Measurements from ENCODE around the gene SURF2.
"Not testable (repeated sequence)": the region's sequence is repeated elsewhere in the genome, so short reads cannot be mapped to it uniquely, and the experiment has no call there.

The SURF2 gene

GRCh38 chr9:133356391-133357091, at the start of gene SURF2, which contains the start of gene SURF1:
SURF2 (plus strand) TSS chr9:133356550; CDS start chr9:133356593, 43 bp downstream.
SURF1 (minus strand) TSS chr9:133356487; CDS start chr9:133356453, 34 bp downstream.
- DNase-seq (ENCODE audit: low spot score): peak; percentile 96

- DNase-seq (ENCODE audit: low spot score): no peak
These were observed 49.0 kb upstream of the SURF2 start for GRCh38 chr9:133307301-133307700.

GRCh38 chr9:133309608-133310007, 46.7 kb upstream of the SURF2 start:
- DNase-seq (ENCODE audit: low spot score): no peak

- DNase-seq (ENCODE audit: low spot score): no peak
These were observed 40.4 kb upstream of the SURF2 start for GRCh38 chr9:133315997-133316396.

- not testable (repeated sequence) for DNase-seq (ENCODE audit: low spot score)
These were observed 38.8 kb upstream of the SURF2 start for GRCh38 chr9:133317551-133317950.

GRCh38 chr9:133320421-133320881, 35.9 kb upstream of the SURF2 start:
- no peak for DNase-seq (ENCODE audit: low spot score)

- DNase-seq (ENCODE audit: low spot score): no peak
These were observed 34.9 kb upstream of the SURF2 start for GRCh38 chr9:133321411-133321935.

GRCh38 chr9:133322701-133323100, 33.6 kb upstream of the SURF2 start:
- DNase-seq (ENCODE audit: low spot score): no peak

- DNase-seq (ENCODE audit: low spot score): no peak
These were observed 33.1 kb upstream of the SURF2 start for GRCh38 chr9:133323211-133323610.

GRCh38 chr9:133323991-133324703, 32.2 kb upstream of the SURF2 start:
- no peak for DNase-seq (ENCODE audit: low spot score)

- DNase-seq (ENCODE audit: low spot score): not testable (repeated sequence)
These were observed 29.3 kb upstream of the SURF2 start for GRCh38 chr9:133327021-133327420.

GRCh38 chr9:133327834-133328484, 28.4 kb upstream of the SURF2 start:
- DNase-seq (ENCODE audit: low spot score): no peak

- DNase-seq (ENCODE audit: low spot score): not testable (repeated sequence)
These were observed 26.8 kb upstream of the SURF2 start for GRCh38 chr9:133329306-133330156.

GRCh38 chr9:133331221-133331620, 25.1 kb upstream of the SURF2 start:
- DNase-seq (ENCODE audit: low spot score): no peak

GRCh38 chr9:133331641-133332380, 24.5 kb upstream of the SURF2 start:
- no peak for DNase-seq (ENCODE audit: low spot score)

- DNase-seq (ENCODE audit: low spot score): no peak
These were observed 24.0 kb upstream of the SURF2 start for GRCh38 chr9:133332381-133332730.

- no peak for DNase-seq (ENCODE audit: low spot score)
These were observed 23.3 kb upstream of the SURF2 start for GRCh38 chr9:133333011-133333410.

- no peak for DNase-seq (ENCODE audit: low spot score)
These were observed 22.8 kb upstream of the SURF2 start for GRCh38 chr9:133333566-133333965.

- no peak for DNase-seq (ENCODE audit: low spot score)
These were observed 22.2 kb upstream of the SURF2 start for GRCh38 chr9:133334161-133334560.

- DNase-seq (ENCODE audit: low spot score): not testable (repeated sequence)
These were observed 21.5 kb upstream of the SURF2 start for GRCh38 chr9:133334888-133335287.

All from GM03348 (cell line).